GM10847 (cell line): ENCODE measurements around the gene ODAD3.
A peak's percentile ranks its signal among the peaks of the same experiment; 100 is the strongest.

Source experiments
- POLR2A ChIP-seq: IDR thresholded peaks from 2 replicates; pipeline ENCODE4 v1.6.1; 2011; ENCODE audit not compliant: insufficient read length; ENCODE audit errors: extremely low read depth

ODAD3 gene

DNA sequence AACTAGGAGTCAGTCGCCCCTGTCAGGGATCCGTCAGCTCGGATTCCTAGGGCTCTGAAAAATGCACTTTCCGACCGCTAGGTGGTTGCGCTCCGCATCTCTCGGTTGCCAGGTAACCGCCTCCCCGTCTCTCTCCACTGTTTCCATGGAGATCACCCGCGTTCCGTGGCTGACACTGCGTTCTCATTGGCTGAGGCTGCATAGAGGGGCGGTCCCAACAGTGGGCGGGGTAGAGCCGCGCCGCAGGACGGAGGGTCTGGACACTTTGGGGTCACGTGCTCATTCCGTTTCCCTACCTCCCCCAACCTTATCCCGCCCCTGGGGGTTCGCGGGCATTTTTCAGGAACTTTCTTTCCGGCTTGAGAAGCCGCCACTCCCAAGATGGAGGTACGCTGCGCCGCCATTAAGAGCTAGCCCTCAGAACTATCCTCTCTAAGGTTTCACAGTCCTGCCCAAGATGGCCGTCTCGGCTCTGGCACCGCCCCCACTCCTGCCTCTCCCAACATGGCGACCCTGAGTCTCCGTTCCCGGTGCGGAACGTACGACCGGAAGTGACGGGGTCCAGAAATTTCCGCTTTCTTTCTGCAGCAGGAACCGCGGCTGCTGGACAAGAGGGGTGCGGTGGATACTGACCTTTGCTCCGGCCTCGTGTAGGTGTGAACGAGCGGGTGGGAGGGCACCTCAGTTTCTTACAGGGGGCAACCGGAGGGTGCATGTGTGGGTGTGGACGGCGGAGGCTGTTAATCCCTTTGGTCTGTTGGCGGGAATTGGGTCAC is at the start of gene ODAD3, which contains the start of gene PRKCSH:
Gene ODAD3, minus strand, starts transcription at position 65 of the 776 bp plus-strand sequence. CDS start 105 bp downstream, outside the sequence.
Gene PRKCSH, plus strand, starts transcription at position 579 of the 776 bp plus-strand sequence. CDS start 483 bp downstream, outside the sequence.
- TF ChIP-seq POLR2A = peak; percentile 74

DNA sequence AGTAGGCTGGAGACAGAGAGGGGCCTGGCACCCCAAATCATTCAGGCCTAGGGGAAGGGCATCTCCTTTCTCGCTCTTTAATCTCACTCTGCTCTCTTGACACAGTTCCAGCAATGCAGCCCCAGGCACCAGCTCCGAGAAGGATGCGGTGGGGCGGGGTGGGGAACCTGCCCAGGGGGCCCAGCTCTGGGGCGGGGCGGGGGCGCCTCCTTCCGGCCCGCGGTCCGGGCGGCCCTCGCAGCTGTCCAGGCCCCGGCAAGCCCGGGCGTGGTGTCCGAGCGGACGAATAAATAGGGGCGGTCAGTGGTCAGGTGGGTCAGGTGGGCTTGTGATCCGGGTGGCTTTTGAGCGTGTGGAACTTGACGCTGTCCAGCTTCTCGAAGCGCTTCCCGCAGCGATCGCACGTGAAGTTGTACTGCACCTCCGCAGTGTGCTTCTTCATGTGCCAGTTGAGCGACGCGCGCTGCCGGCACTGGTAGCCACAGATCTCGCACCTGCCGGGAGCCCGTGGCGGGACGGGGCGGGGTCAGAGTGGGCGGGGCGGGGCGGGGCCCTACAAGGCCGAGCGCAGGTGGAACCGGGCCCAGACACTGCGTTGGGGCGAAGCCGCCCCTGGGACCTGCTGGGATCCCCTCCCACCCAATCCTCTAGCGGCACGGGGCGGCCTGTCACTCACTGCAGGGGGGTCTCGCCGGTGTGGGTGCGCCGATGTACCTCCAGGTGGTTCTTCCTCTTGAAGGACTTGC is 48.6 kb upstream of the ODAD3 start:
- no peak for TF ChIP-seq POLR2A

- no peak for TF ChIP-seq POLR2A
Measured at GRCh38 chr19:11482384-11483050, 47.6 kb upstream of the ODAD3 start.

DNA sequence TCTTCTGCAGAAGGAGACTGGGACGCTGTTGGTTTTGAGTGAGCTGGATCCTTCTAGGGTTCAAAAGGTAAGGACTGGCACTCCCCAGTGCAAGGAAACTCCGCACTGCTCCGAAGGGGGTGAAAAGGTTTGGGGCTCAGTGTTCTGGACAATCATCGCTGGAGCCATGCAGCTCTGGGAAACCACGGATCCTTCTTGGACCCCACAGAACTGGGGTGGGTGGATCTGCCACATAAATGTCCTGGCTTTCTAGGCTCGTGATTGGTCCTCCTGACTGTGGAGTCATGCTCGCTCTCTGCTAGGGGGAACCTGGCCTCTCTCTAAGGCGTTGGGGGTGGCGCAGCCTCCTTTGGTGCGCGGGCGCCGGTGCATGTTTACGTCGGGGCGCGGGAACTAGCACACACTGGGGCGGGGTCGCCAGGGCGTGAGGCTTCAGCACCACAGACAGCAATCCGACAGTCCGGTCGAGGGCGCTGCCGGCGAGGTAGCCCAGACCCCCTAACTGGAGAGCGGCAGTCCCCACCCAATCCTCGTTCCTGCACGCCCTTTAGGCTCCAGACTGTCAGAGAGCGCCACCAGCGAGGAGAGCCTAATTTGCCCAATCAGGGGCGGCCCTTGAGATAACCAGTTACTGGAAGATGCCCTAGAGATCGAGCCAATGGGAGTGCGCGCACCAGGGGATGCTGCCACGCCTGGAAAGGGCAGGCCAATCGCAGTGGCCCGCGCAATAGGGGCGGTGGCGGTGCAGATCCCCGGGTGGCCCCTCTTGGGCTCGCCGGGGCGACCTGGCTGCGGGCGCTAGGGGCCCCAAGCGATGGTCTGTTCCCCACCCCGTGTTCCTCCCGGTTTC is 46.8 kb upstream of the ODAD3 start:
- no peak for TF ChIP-seq POLR2A

GRCh38 chr19:11480715-11481533 is 46.0 kb upstream of the ODAD3 start, which contains the start of gene ELAVL3:
ELAVL3 (minus strand) TSS chr19:11481046; CDS start chr19:11480608, 438 bp downstream.
- TF ChIP-seq POLR2A = no peak

- TF ChIP-seq POLR2A = no peak
Measured at GRCh38 chr19:11479898-11480714, 45.2 kb upstream of the ODAD3 start.

DNA sequence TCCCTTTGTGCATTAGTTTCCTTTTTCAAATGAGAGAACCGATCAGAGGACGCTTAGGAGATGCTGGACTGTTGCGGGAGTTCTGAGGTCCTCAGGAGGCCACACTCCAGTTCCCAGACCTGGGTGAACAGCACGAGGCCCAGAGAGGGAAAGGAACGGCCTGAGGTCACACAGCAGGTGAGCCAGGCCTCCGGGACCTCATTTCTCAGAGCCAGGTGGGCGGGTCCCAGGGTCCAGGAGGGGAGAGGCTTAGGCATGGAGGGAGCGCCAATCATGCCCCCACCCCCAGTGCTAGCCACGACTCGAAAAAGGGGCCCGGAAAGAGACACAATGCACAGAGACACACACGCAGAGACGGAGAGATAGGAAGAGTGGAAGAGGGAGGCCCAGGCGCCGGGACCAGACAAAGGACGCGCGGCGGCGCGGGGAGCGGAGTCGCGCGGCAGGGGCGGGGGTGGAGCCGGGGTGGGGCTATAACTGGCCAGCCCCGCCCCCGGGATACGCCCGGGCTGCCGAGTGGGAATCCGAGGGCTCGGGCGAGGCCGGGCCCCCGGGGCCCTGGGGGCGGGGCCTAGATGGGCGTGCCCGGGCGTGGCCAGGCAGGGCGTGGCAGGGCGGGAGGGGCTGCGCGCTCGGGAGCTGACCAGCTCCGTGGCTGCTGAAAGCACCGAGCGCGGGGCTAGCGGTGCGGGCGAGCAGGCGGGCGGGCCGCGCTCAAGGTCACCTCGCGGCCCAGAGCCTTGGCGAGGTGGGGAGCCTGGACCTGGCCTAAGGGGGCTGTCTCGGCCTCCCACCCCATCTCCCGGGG is 44.4 kb upstream of the ODAD3 start:
- no peak for TF ChIP-seq POLR2A

DNA sequence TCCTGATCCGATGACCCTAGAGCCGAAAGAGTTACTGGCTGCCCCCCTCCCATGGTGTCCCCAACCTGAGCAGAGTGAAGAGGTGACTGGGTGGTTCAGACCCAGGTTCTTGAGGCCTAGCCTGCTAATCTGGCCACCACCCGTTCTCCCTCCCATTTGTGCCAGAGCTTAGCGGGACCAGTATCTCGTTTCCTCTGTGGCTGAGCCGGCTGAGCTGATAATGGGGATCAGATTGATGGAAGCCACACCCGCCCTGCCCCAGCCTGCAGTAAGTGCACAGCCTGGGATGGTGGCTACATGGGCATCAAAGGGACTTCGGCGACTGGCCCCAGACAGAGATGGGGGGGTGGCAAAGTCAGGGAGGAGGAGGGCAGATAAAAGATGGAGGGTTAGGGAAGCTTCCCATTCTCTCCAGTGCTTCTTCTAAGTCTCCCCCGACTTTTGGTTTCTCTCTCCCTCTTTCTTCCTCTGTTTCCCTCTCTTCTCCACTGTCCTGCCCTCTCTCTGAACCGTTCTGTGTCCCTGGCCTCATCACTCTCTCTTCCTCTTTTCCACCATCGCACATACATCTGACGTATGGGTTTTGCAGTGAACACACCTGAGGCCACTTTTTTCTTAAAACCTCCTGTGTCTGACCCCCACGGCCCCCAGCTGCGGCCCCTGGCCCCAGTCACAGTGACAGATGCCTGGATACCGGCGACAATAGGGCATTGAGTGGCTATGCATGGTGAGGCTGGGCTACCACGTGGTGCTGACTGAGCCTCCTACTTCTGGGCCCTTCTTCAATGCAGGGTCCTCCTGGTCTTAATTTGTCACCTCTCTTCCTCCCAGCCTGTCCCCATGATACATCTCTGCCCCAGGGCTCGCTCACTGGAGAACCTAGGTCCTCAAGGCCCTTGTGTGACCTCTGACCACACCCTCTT is 43.5 kb upstream of the ODAD3 start:
- no peak for TF ChIP-seq POLR2A

GRCh38 chr19:11475861-11476260 is 40.9 kb upstream of the ODAD3 start:
- TF ChIP-seq POLR2A = no peak

- no peak for TF ChIP-seq POLR2A
Measured at GRCh38 chr19:11473725-11474124, 38.8 kb upstream of the ODAD3 start.

GRCh38 chr19:11465600-11465999 is 30.7 kb upstream of the ODAD3 start:
- TF ChIP-seq POLR2A = no peak
